Uterus (tissue), 2 donors: Measurements from ENCODE around the gene CMTM2.

Experiments used
- CTCF ChIP-seq, 4 experiments: fragments of 200-600 bp in 2 of 4; fragments of 450-650 bp in 2 of 4; sonication (generic) in 2 of 4; IDR thresholded peaks; one replicate each; pipeline ENCODE4 v1.5.1; 2016 to 2019; ENCODE audit warnings: antibody characterized with exemption in 4 of 4, mild to moderate bottlenecking in 2 of 4, moderate library complexity in 1 of 4
- POLR2A ChIP-seq, 2 donors: fragments of 450-650 bp; IDR thresholded peaks; one replicate each; pipeline ENCODE4 v1.6.1; 2016; ENCODE audit warnings: antibody characterized with exemption in 2 of 2, mild to moderate bottlenecking in 1 of 2, moderate library complexity in 1 of 2

GRCh38 chr16:66542396-66542795 is 36.9 kb upstream of the CMTM2 start:
- TF ChIP-seq POLR2A (IDR thresholded peaks at IDR 0.05) (no peak), CTCF (IDR thresholded peaks at IDR 0.05) (no peak)
